Measurements from ENCODE around the gene LGALSL.

Gene LGALSL

DNA sequence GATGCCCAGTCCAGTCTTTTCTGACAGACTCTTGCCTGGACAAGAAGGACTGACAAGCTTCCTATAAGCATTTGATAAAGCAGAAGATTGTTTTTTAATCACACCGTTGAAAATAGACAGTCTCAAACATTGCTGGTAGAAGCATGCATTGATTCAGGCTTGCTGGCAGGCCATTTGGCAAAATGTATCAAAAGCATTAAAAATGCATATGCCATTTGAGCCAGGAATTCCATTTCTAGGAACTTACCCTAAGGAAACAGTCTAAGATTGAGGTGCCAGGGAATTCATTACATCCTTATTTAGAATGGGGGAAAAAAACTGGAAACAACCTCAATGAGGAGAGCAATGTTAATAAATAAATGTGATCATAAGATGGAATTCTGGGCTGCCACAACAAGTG, 20.7 kb downstream of the LGALSL start:
- H3K79me2 ChIP-seq (ENCODE audit: low read length), result no peaks in the 10 kb centered on the region
- H3K4me2 ChIP-seq (ENCODE audit: low read depth, low read length), result no peak overlapping the region
- no peak overlapping the region for H2AFZ ChIP-seq (ENCODE audit: low read length)
- no peak overlapping the region for H3K27ac ChIP-seq (ENCODE audit: low read length)
- no peaks in the 10 kb centered on the region for H4K20me1 ChIP-seq (ENCODE audit: insufficient read depth, low read length)
- H3K9me2 ChIP-seq (replicated peaks; ENCODE audit: insufficient read depth, low read length), result no peaks in the 10 kb centered on the region
- no peak for DNase-seq
- no peaks in the 10 kb centered on the region for H3F3A ChIP-seq (ENCODE audit: insufficient read depth, low read length)
- H3K4me3 ChIP-seq (ENCODE audit: low read length), result no peak overlapping the region
- no peak overlapping the region for H3K9ac ChIP-seq (ENCODE audit: low read length)
- H3K36me3 ChIP-seq (replicated peaks; ENCODE audit: insufficient read depth, low read length), result no peaks in the 10 kb centered on the region
- TF ChIP-seq EZH2 (optimal IDR thresholded peaks at IDR 0.05; ENCODE audit: low read depth, low read length) (no peak), EZH2phosphoT487 (IDR thresholded peaks at IDR 0.05; ENCODE audit: low read length) (no peak)
- H3K27me3 ChIP-seq (replicated peaks; ENCODE audit: insufficient read depth, low read length), result no peaks in the 10 kb centered on the region
- H3K9me3 ChIP-seq (replicated peaks; ENCODE audit: insufficient read depth, low read length), result no peaks in the 10 kb centered on the region
- peaks cover 22% of the 10 kb centered on the region for H3K4me1 ChIP-seq (ENCODE audit: low read length)

DNA sequence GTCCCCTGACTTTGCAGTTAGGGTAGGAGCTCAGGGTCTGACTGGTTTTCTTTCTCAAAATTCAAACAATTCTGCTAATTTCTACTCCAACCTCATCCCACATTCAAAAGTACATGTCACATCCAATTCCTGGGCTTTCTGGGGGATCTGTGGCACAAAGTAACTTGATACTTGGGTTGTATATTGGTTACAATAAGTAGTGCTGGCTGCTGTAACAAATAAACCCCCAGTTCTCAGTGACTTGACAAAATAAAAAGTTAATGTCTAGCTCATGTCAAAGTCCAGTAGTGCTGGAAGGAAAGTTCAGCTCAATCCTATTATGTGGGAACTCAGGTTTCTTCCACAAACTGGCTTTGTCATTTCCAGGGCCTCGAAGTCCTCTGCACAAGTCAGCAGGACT, 23.1 kb downstream of the LGALSL start:
- Histone ChIP-seq H3K4me2 (ENCODE audit: low read depth, low read length) (no peak overlapping the region), H2AFZ (ENCODE audit: low read length) (no peak overlapping the region), H3K9me2 (replicated peaks; ENCODE audit: insufficient read depth, low read length) (no peaks in the 10 kb centered on the region), H4K20me1 (ENCODE audit: insufficient read depth, low read length) (no peaks in the 10 kb centered on the region), H3K27me3 (replicated peaks; ENCODE audit: insufficient read depth, low read length) (no peaks in the 10 kb centered on the region), H3K36me3 (replicated peaks; ENCODE audit: insufficient read depth, low read length) (no peaks in the 10 kb centered on the region), H3F3A (ENCODE audit: insufficient read depth, low read length) (no peaks in the 10 kb centered on the region), H3K9ac (ENCODE audit: low read length) (no peak overlapping the region), H3K79me2 (ENCODE audit: low read length) (no peaks in the 10 kb centered on the region), H3K9me3 (replicated peaks; ENCODE audit: insufficient read depth, low read length) (no peaks in the 10 kb centered on the region), H3K27ac (ENCODE audit: low read length) (no peak overlapping the region), H3K4me1 (ENCODE audit: low read length) (peaks cover 24% of the 10 kb centered on the region), H3K4me3 (ENCODE audit: low read length) (no peak overlapping the region)
- DNase-seq, result no peak
- TF ChIP-seq EZH2 (optimal IDR thresholded peaks at IDR 0.05; ENCODE audit: low read depth, low read length) (no peak), CTCF (IDR thresholded peaks at IDR 0.05; ENCODE audit: low read length) (no peak)

GRCh38 chr2:64477979-64478378, 24.0 kb downstream of the LGALSL start:
- TF ChIP-seq CTCF (IDR thresholded peaks at IDR 0.05; ENCODE audit: low read length) (no peak), EZH2phosphoT487 (IDR thresholded peaks at IDR 0.05; ENCODE audit: low read length) (no peak), EZH2 (optimal IDR thresholded peaks at IDR 0.05; ENCODE audit: low read depth, low read length) (no peak)
- 0 out of 2 replicates have a peak, but pooled peaks cover 4% of the 10 kb centered on the region for H3F3A ChIP-seq (ENCODE audit: insufficient read depth, low read length)
- no peaks in the 10 kb centered on the region for H3K9me3 ChIP-seq (replicated peaks; ENCODE audit: insufficient read depth, low read length)
- no peak overlapping the region; the same call in 1 of the 2 replicates for H2AFZ ChIP-seq (ENCODE audit: low read length)
- H3K4me1 ChIP-seq (ENCODE audit: low read length), result peaks cover 34% of the 10 kb centered on the region
- H4K20me1 ChIP-seq (ENCODE audit: insufficient read depth, low read length), result no peaks in the 10 kb centered on the region
- peak overlapping the region; percentile 20; the same call in 1 of the 2 replicates for H3K27ac ChIP-seq (ENCODE audit: low read length)
- H3K4me3 ChIP-seq (ENCODE audit: low read length), result no peak overlapping the region
- no peak for DNase-seq
- H3K9me2 ChIP-seq (replicated peaks; ENCODE audit: insufficient read depth, low read length), result no peaks in the 10 kb centered on the region
- no peak overlapping the region for H3K9ac ChIP-seq (ENCODE audit: low read length)
- H3K36me3 ChIP-seq (replicated peaks; ENCODE audit: insufficient read depth, low read length), result no peaks in the 10 kb centered on the region
- no peaks in the 10 kb centered on the region for H3K79me2 ChIP-seq (ENCODE audit: low read length)
- no peak overlapping the region for H3K4me2 ChIP-seq (ENCODE audit: low read depth, low read length)
- no peaks in the 10 kb centered on the region for H3K27me3 ChIP-seq (replicated peaks; ENCODE audit: insufficient read depth, low read length)

GRCh38 chr2:64478502-64479230, 24.7 kb downstream of the LGALSL start:
- H3K9me2 ChIP-seq (replicated peaks; ENCODE audit: insufficient read depth, low read length), result no peaks in the 10 kb centered on the region
- H3K9me3 ChIP-seq (replicated peaks; ENCODE audit: insufficient read depth, low read length), result no peaks in the 10 kb centered on the region
- TF ChIP-seq EZH2phosphoT487 (IDR thresholded peaks at IDR 0.05; ENCODE audit: low read length) (no peak), CTCF (IDR thresholded peaks at IDR 0.05; ENCODE audit: low read length) (no peak), EZH2 (optimal IDR thresholded peaks at IDR 0.05; ENCODE audit: low read depth, low read length) (no peak)
- H3K27ac ChIP-seq (ENCODE audit: low read length), result peak overlapping the region; percentile 20; the same call in 1 of the 2 replicates
- H3K9ac ChIP-seq (ENCODE audit: low read length), result no peak overlapping the region
- no peak overlapping the region for H3K4me2 ChIP-seq (ENCODE audit: low read depth, low read length)
- peaks cover 38% of the 10 kb centered on the region for H3K4me1 ChIP-seq (ENCODE audit: low read length)
- no peaks in the 10 kb centered on the region for H3K79me2 ChIP-seq (ENCODE audit: low read length)
- H2AFZ ChIP-seq (ENCODE audit: low read length), result no peak overlapping the region
- H4K20me1 ChIP-seq (ENCODE audit: insufficient read depth, low read length), result no peaks in the 10 kb centered on the region
- no peak overlapping the region for H3K4me3 ChIP-seq (ENCODE audit: low read length)
- peak; percentile 38 for DNase-seq
- H3F3A ChIP-seq (ENCODE audit: insufficient read depth, low read length), result 0 out of 2 replicates have a peak, but pooled peaks cover 4% of the 10 kb centered on the region
- no peaks in the 10 kb centered on the region for H3K27me3 ChIP-seq (replicated peaks; ENCODE audit: insufficient read depth, low read length)
- H3K36me3 ChIP-seq (replicated peaks; ENCODE audit: insufficient read depth, low read length), result no peaks in the 10 kb centered on the region
